ENCODE data around the gene TEDC1. TPM values are rescaled to one million over a fixed set of nuclear protein-coding genes. Genes with fewer than 3 reads are reported as not detected.

Gene TEDC1
- total and polyA plus RNA-seq, 2 donors from 2014 or later: 6.9 to 13.2 TPM

DNA sequence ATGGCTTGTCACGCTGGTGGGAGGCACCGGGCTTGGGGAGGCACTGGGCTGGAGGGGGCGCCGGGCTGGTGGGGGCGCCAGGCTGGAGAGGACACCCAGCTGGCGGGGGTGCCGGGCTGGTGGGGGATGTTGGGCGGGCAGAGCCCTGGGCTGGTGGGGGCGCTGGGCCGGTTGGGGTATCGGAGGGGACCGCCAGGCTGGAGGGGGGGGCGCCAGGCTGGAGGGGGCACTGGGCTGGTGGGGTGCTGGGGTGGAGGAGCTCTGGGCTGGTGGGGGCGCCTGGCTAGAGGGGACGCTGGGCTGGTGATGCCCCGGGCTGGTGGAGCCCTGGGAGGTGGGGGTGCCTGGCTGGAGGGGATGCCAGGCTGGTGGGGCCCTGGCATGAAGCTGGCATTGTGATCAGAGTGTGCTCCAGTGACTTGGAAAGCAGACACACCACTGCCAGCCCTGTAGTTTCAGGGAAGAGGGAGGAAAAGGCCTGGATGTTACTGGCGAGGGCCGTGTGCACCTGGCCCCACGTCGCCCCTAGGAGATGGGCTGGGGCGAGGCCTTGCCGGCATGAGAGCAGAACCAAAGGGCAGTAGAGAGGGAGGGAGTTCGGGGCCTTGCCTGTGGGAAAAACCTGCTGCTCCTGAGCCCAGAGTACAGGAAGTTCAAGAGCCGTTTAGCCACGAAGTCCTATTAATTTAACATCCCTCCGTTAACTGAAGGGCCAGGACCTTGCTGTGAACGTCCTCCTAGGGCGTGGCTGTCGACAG, 13.1 kb downstream of the TEDC1 start:
- DNase-seq: peak in 3 of 5 donors; percentile 10 to 61 (median 58)
- TF ChIP-seq, protein P1, sequence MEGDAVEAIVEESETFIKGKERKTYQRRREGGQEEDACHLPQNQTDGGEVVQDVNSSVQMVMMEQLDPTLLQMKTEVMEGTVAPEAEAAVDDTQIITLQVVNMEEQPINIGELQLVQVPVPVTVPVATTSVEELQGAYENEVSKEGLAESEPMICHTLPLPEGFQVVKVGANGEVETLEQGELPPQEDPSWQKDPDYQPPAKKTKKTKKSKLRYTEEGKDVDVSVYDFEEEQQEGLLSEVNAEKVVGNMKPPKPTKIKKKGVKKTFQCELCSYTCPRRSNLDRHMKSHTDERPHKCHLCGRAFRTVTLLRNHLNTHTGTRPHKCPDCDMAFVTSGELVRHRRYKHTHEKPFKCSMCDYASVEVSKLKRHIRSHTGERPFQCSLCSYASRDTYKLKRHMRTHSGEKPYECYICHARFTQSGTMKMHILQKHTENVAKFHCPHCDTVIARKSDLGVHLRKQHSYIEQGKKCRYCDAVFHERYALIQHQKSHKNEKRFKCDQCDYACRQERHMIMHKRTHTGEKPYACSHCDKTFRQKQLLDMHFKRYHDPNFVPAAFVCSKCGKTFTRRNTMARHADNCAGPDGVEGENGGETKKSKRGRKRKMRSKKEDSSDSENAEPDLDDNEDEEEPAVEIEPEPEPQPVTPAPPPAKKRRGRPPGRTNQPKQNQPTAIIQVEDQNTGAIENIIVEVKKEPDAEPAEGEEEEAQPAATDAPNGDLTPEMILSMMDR (IDR thresholded peaks at IDR 0.05; ENCODE audit: borderline replicate concordance, extremely low read depth, insufficient read depth): no peak
- no peaks in the 10 kb centered on the region for H3K36me3 ChIP-seq (ENCODE audit: control insufficient read depth in 2 of 3, insufficient read depth in 3 of 3, low read length in 3 of 3)
- no peak overlapping the region for H3K27ac ChIP-seq (ENCODE audit: low read depth in 2 of 2, low read length in 2 of 2)
- no peaks in the 10 kb centered on the region for H3K27me3 ChIP-seq (ENCODE audit: control insufficient read depth, insufficient read depth, low read length)
- intact Hi-C loops (cut with DNase I): no loop called here
- no peak overlapping the region for H3K4me3 ChIP-seq (ENCODE audit: low read length in 3 of 3)
- no peaks in the 10 kb centered on the region for H3K9me3 ChIP-seq (ENCODE audit: control insufficient read depth in 2 of 3, insufficient read depth in 1 of 3, low read length in 3 of 3)
- no peak for FAIRE-seq
- H3K4me1 ChIP-seq (ENCODE audit: control insufficient read depth in 2 of 3, insufficient read depth in 2 of 3, low read depth in 1 of 3, low read length in 3 of 3): peaks cover 0 to 2% (median 0%) of the 10 kb centered on the region in 3 donors
- no peak overlapping the region for H3K9ac ChIP-seq (ENCODE audit: low read length in 3 of 3)

- intact Hi-C loops (cut with DNase I): no loop called here
- H3K27me3 ChIP-seq (ENCODE audit: control insufficient read depth, insufficient read depth, low read length): no peaks in the 10 kb centered on the region
- no peak overlapping the region for H3K27ac ChIP-seq (ENCODE audit: low read depth in 2 of 2, low read length in 2 of 2)
- DNase-seq (peak in 2 of 5 donors; percentile 46 to 68), FAIRE-seq (no peak)
- H3K9ac ChIP-seq (ENCODE audit: low read length in 3 of 3): no peak overlapping the region
- H3K4me1 ChIP-seq (ENCODE audit: control insufficient read depth in 2 of 3, insufficient read depth in 2 of 3, low read depth in 1 of 3, low read length in 3 of 3): peaks cover 0 to 2% (median 0%) of the 10 kb centered on the region in 3 donors
- TF ChIP-seq, protein P1 (IDR thresholded peaks at IDR 0.05; ENCODE audit: borderline replicate concordance, extremely low read depth, insufficient read depth): no peak
- H3K36me3 ChIP-seq (ENCODE audit: control insufficient read depth in 2 of 3, insufficient read depth in 3 of 3, low read length in 3 of 3): no peaks in the 10 kb centered on the region
- no peak overlapping the region for H3K4me3 ChIP-seq (ENCODE audit: low read length in 3 of 3)
- no peaks in the 10 kb centered on the region for H3K9me3 ChIP-seq (ENCODE audit: control insufficient read depth in 2 of 3, insufficient read depth in 1 of 3, low read length in 3 of 3)
Observed at GRCh38 chr14:105505101-105505500, 14.1 kb downstream of the TEDC1 start.

- peak in 3 of 5 donors; percentile 9 to 52 (median 34) for DNase-seq
- intact Hi-C loops (cut with DNase I): no loop called here
- Histone ChIP-seq H3K27ac (ENCODE audit: low read depth in 2 of 2, low read length in 2 of 2) (no peak overlapping the region), H3K4me3 (ENCODE audit: low read length in 3 of 3) (no peak overlapping the region), H3K9me3 (ENCODE audit: control insufficient read depth in 2 of 3, insufficient read depth in 1 of 3, low read length in 3 of 3) (no peaks in the 10 kb centered on the region), H3K36me3 (ENCODE audit: control insufficient read depth in 2 of 3, insufficient read depth in 3 of 3, low read length in 3 of 3) (no peaks in the 10 kb centered on the region), H3K9ac (ENCODE audit: low read length in 3 of 3) (no peak overlapping the region), H3K27me3 (ENCODE audit: control insufficient read depth, insufficient read depth, low read length) (peaks cover 2% of the 10 kb centered on the region), H3K4me1 (ENCODE audit: control insufficient read depth in 2 of 3, insufficient read depth in 2 of 3, low read depth in 1 of 3, low read length in 3 of 3) (peaks cover 0 to 2% (median 0%) of the 10 kb centered on the region in 3 donors)
- FAIRE-seq: no peak
- TF ChIP-seq, protein P1 (IDR thresholded peaks at IDR 0.05; ENCODE audit: borderline replicate concordance, extremely low read depth, insufficient read depth): no peak
Observed at GRCh38 chr14:105507247-105507646, 16.2 kb downstream of the TEDC1 start.

Data from kidney (tissue), 14 donors.